HG03571 (cell line): Measurements from ENCODE around the gene TXN2.
"Not testable (repeated sequence)": the region's sequence is repeated elsewhere in the genome, so short reads cannot be mapped to it uniquely, and the experiment has no call there.

Experiments
- ATAC-seq: cut with Tn5 transposase; IDR thresholded peaks from one replicate; pipeline ENCODE4 v1.9.1; 2021; ENCODE audit not compliant: unreplicated experiment

Gene TXN2

GRCh38 chr22:36456464-36456845, 25.0 kb downstream of the TXN2 start:
- no peak for ATAC-seq

DNA sequence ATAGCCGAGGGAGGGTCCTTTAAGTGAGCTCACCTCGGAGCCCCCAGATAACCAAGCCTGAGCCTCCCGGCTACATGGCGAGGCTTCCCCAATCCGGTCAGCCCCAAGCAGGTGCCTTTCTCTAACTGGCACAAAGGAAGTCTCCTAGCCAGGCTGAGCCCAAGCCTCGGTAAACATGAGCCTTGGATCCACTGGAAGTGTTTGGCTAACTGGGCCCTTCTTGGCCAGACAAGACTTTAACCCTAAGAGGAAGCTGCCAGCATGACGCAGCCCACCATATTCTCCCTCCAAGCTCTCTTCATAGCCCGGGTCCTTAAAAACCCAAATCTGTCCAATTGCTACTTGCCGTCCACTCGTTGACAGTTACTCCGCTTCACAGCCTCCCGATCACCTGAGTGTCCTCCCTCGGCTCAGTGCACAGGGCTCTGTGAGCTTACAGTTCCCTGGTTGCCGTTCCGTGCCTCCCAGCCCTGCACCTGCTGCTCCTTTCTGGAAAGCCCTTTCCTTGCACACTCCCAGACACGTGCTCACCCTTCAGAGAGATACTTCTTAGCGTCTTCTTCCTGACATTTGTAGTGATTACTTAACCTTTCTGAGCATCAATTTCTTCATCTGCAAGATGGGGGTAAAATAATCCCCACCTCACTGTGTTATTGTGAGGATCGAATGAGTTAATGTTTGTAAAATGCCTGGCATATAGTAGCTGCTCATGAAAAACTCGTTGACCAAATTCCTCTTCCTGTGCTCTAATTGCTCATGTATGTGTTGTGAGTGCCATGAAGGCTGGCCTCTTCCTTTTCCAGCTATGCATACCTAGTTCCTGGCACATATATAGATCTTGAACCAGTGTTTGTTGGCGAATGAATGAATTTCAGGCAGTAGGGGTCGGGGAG, 25.6 kb downstream of the TXN2 start:
- ATAC-seq: no peak

DNA sequence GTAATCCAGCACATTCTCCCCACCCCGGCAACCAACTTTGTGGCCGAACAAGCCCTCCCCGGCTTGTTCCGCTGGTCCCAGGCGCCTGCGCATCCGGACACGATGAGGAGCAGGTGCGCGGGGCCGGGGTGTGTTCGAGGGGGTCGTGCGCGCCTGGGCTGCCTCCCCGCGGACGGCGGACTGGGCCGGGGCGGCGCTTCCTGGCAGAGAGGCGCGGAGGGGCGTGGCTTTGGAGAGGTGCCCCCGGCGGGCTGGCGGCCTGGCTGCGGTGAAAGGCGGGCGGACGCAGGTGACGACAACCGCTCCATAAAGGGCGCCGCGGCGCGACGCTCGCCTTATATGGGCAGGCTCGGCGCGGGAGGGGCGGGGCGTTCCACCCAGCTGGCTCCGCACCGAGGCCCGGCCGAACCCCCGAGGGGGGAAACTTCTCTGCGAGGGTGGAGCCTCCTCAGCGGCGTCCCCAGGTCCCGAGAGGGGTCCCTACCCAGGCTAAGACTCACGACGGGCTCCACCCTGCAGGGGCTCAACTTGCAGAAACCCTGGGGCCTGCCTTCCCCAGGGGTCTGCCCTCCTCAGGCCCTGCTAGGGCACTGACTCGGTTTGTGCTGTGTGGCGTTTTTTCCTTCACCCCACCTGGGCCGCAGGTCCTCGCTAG, 26.4 kb downstream of the TXN2 start:
- ATAC-seq: no peak

- ATAC-seq: no peak
Measured at GRCh38 chr22:36453855-36454378, 27.5 kb downstream of the TXN2 start.

DNA sequence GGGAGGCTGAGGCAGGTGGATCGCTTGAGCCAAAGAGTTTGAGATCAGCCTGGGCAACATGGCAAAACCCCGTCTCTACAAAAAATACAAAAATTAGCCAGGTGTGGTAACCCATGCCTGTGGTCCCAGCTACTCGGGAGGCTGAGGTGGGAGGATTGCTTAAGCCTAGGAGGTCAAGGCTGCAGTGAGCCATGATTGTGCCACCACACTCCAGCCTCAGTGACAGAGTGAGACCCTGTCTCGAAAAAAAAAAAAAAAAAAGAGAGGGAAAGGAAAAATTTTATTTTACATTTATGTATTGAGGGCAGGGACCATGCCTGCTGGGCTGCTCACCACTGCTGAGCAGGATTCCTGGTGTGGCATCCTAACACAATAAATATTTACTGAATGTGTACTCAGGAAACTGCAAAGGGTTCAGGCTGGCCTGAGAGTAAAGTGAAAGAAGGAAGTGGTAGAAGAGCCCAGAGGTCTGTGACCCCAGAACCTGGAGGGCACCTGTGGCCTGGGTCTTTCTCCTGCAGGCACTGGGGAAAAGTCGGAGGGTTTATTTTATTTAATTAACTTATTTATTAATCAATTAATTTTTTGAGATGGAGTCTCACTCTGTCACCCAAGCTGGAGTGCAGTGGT, 28.3 kb downstream of the TXN2 start:
- ATAC-seq: not testable (repeated sequence)

DNA sequence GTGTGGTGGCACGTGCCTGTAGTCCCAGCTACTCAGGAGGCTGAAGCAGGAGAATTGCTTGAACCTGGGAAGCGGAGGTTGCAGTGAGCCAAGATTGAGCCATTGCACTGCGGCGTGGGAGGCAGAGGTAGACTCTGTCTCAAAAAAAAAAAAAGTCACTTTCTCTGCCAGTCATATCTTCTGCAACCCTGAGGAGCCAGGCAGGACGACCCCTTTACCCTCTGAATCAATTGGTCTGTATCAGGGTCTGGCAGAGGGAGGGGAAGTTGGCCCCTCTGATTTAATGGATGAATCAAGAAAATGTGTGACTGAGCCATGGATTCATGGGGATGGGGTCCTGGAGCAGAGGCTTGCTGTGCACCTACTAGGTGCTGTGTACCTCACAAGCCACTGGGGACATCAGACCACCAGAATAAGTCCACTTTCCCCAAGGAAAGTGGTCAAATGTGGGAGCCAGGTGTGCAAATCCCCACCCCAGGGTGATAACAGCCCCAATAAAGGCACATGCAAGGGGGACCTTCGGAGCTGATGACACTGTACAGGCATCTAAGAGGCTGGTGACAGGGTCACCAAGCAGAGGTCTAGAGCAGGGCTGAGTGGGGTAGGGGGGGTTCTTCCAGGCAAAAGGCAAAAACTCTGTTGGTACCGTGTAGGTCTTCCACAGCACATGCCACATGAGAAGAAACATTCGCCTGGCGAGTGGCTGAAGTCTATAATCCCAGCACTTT, 29.0 kb downstream of the TXN2 start:
- ATAC-seq: no peak

DNA sequence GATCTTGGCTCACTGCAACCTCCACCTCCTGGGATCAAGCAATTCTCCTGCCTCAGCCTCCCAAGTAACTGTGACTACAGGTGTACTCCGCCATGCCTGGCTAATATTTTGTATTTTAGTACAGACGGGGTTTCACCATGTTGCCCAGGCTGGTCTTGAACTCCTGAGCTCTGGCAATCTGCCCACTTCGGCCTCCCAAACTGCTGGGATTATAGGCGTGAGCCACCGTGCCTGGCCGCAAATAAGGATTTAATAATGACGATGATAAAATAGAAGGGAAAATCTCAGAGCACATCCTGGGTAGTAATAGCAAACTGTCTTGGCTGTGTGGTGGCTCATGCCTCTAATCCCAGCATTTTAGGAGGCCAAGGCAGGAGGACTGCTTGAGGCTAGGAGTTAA, 30.5 kb downstream of the TXN2 start:
- ATAC-seq: not testable (repeated sequence)

DNA sequence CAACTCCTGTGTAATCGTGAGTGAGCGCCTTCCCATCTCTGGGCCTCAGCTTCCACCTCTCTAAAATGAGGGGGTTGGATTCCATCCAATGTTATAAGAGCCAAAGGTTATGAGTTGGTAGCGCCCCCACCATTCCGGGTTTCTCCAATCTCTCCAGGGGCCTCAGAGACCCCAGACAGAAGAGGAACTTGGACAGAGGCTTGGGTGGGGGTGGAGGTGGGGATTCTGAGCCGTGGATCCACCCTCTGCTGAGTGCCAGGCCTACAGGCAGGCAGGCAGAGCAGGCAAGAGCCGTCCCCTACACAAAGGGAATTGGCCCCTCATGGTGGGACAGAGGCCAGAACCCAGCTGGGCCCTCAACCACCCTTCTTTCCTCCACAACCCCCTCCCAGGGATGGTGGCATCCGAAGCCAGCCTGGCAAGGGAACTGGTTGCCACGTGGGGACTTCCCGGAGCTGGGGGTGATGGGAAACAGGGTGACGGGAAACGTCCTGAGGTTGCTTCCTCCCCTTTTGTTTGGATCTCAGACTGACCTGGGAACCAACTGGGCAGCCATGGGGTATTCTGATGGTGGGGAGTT, 31.8 kb downstream of the TXN2 start:
- ATAC-seq: no peak

DNA sequence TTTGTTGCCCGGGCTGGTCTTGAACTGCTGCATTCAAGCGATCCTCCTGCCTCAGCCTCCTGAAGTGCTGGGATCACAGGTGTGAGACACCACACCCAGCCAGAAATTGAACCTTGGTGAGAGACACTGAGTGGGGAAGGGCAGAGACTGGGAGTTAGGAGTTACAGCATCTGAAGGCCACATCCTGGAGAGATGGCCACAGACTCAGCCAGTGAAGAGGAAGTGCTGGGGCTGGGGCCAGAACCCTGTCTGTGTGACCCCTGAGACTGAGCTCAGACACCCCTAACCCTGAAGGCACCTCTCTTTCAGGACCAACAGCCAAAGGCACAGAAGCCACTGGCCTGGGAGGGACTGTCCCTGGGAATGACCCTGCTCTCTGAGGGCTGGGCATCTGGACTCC, 33.8 kb downstream of the TXN2 start:
- no peak for ATAC-seq

DNA sequence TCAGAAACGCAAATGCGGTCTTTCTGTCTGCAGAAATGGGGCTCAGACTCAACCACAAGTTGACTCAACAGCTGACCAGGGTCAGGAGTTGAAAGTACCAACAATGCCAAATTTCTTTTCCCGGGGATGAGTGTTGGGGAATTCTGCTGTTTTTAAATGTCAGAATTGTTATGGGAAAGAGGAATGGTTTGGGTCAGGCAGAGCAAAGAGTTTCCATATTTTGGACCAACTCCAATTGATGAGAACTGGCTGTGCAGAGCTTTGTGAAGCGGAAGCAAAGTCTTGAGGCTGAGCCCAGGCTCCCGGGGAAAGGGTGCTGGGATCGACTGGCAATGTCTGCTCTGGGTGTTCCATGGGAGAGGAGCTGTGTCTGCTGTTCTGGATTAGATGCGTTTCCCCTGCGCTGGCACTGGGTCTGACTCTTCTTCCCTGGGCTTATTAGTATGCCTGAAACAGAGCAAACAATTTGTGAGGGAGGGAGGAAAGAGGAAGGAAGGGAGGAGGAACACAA, 36.2 kb downstream of the TXN2 start:
- ATAC-seq: no peak

GRCh38 chr22:36443198-36443770, 38.2 kb downstream of the TXN2 start:
- ATAC-seq: no peak

DNA sequence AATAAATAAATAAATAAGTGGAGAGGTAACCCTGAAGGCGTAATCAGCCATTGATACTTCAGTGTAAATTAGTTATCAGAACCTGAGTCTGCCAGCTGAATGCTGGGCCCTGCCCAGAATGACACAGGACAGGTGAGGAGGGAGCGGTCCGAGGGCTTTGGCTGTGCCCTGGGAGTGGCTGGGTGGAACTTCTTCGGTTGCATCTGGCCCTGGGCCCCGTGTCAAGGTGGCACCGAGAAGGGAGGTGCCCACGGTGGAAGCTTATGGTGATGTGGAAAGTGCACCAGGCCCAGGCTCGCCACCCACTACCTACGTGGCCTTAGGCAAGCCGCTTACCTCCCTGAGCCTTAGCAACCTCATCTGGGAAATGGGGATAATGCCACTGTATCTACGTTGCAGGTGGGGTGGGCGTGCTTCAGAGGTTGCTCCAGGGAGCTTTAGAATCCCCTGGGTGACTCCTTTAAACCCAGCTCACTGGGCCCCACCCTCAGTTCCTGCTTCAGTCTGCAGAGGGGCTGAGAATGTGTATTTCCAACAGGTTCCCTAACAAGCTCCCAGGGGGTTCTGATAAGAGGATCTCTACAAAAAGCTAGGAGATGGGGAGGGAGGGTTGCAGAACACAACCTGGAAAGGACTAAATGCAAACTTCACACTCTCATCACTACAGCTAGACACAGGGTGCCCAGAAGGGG, 38.8 kb downstream of the TXN2 start:
- no peak for ATAC-seq

DNA sequence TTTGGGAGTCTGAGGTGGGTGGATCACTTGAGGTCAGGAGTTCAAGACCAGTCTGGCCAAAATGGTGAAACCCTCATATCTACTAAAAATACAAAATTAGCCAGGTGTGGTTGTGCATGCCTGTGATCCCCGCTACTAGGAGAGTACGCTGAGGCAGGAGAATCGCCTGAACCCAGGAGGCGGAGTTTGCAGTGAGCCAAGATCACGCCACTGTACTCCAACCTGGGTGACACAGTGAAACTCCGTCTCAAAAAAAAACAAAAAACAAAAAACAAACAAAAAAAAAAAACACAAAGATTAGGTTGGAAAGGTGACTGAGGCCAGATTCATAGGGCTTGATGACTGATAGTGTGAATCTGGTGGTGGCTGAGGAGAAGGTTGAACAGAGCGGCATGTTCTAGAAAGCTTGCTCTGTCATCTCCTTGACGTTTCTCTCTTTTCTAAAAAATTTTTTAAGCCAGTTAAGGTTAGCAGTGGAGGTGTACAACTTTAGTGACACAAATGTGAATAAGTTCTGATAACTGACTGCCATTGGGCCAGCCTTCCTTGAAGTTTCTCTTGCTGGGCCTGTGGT, 40.9 kb downstream of the TXN2 start:
- ATAC-seq: no peak

- no peak for ATAC-seq
Measured at GRCh38 chr22:36439481-36440271, 41.8 kb downstream of the TXN2 start.

GRCh38 chr22:36435516-36436415, 45.7 kb downstream of the TXN2 start:
- ATAC-seq: no peak

DNA sequence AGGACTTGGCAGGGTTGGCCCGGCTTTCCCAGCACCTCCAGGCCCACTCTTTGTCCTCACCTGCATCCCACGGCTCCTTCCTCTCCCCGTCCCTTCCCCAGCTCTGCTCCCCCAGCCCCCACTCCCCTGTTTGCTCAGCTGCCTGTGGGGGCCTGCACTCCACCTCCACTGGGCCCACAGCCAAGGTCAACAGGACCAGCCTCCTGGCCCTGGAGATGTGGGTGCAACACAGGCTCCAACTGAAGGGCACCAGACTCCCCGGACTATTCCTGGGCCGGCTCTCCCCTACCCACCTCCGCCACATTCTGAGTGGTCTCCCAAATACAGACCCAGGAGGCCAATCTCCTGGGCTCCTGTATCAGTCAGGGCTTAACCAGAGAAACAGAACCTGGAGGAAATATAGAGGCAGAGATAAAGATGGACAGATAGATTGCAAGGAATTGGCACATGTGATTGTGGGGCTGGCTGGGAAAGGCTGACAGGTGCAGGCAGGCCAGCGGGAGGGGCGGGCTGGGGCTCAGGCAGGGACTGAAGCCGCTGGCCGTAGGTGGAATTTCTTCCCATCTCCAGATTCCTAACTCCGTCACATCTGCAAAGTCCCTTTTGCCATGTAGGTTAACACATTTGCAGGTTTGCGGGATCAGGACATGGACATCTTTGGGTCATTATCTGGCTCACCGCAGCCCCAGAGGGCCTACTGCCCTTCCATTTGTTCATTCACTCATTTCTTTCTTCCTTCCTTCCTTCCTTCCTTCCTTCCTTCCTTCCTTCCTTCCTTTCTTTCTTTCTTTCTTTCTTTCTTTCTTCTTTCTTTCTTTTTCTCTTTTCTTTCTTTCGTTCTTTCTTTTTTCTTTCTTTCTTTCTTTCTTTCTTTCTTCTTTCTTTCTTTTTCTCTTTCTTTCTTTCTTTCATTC, 47.9 kb downstream of the TXN2 start:
- no peak for ATAC-seq
